GM23248 (cell line): ENCODE data around the gene ZSCAN4. TPM values are rescaled to one million over a fixed set of nuclear protein-coding genes. Genes with fewer than 3 reads are reported as not detected.
A peak's percentile ranks its signal among the peaks of the same experiment; 100 is the strongest.

Experiments used
- DNase-seq: peaks from one replicate; pipeline ENCODE4 v3.0.0-alpha.2; 2015
- H2AFZ ChIP-seq: fragments of 200-600 bp; sonication (generic); 2 replicates; pipeline ENCODE4 v1.6.1; 2016; ENCODE audit warnings: antibody characterized with exemption
- H3F3A ChIP-seq: fragments of 200-600 bp; sonication (generic); 2 replicates; pipeline ENCODE4 v1.6.1; 2016; ENCODE audit warnings: mild to moderate bottlenecking, antibody characterized with exemption, mixed run types; ENCODE audit not compliant: insufficient read depth
- H3K27ac ChIP-seq: fragments of 200-600 bp; sonication (generic); 2 replicates; pipeline ENCODE4 v1.5.1; 2016; ENCODE audit warnings: mild to moderate bottlenecking
- H3K27me3 ChIP-seq: fragments of 200-600 bp; sonication (generic); replicated peaks from 2 replicates; pipeline ENCODE4 v1.6.1; 2016; ENCODE audit warnings: mild to moderate bottlenecking; ENCODE audit not compliant: insufficient read depth
- H3K36me3 ChIP-seq: fragments of 200-600 bp; sonication (generic); 2 replicates; pipeline ENCODE4 v1.6.1; 2016; ENCODE audit warnings: low read depth, mild to moderate bottlenecking
- H3K4me1 ChIP-seq: fragments of 200-600 bp; sonication (generic); 2 replicates; pipeline ENCODE4 v1.6.1; 2016; ENCODE audit warnings: mild to moderate bottlenecking; ENCODE audit not compliant: insufficient read depth
- H3K4me2 ChIP-seq: fragments of 200-600 bp; sonication (generic); one replicate; pipeline ENCODE4 v1.6.1; 2016; ENCODE audit warnings: mild to moderate bottlenecking; ENCODE audit not compliant: unreplicated experiment
- H3K4me3 ChIP-seq: fragments of 200-600 bp; sonication (generic); 2 replicates; pipeline ENCODE4 v1.5.1; 2016; ENCODE audit warnings: mild to moderate bottlenecking
- H3K79me2 ChIP-seq: fragments of 200-600 bp; sonication (generic); 2 replicates; pipeline ENCODE4 v1.6.1; 2016; ENCODE audit warnings: mild to moderate bottlenecking; ENCODE audit not compliant: insufficient read depth
- H3K9ac ChIP-seq: fragments of 200-600 bp; sonication (generic); 2 replicates; pipeline ENCODE4 v1.6.1; 2016; ENCODE audit warnings: mild to moderate bottlenecking
- H3K9me2 ChIP-seq: fragments of 200-600 bp; sonication (generic); 2 replicates; pipeline ENCODE4 v1.6.1; 2016; ENCODE audit warnings: mixed run types, mild to moderate bottlenecking, moderate library complexity; ENCODE audit not compliant: insufficient read depth
- H3K9me3 ChIP-seq: fragments of 200-600 bp; sonication (generic); one replicate; pipeline ENCODE4 v1.6.1; 2017; ENCODE audit warnings: low read depth
- H4K20me1 ChIP-seq: fragments of 200-600 bp; sonication (generic); 2 replicates; pipeline ENCODE4 v1.6.0; 2016; ENCODE audit not compliant: insufficient read depth
- EZH2 ChIP-seq: fragments of 200-600 bp; sonication (generic); IDR thresholded peaks from 2 replicates; pipeline ENCODE4 v1.6.1; 2018; ENCODE audit warnings: antibody characterized with exemption, mild to moderate bottlenecking; ENCODE audit not compliant: insufficient read depth, poor library complexity, severe bottlenecking
- EZH2phosphoT487 ChIP-seq: fragments of 200-600 bp; sonication (generic); IDR thresholded peaks from 2 replicates; pipeline ENCODE4 v1.6.1; 2018; ENCODE audit warnings: antibody characterized with exemption, moderate library complexity, mild to moderate bottlenecking, low read depth; ENCODE audit not compliant: insufficient read depth
- WGBS, 2 experiments: methylation state at CpG; one replicate each; pipeline ENCODE4 v1.1.6; 2015 to 2017; ENCODE audit warnings: low lambda C conversion rate in 2 of 2, low coverage in 1 of 2; ENCODE audit errors: missing lambda C conversion rate in 2 of 2; 5-methylcytosine and 5-hydroxymethylcytosine counted together
- in situ Hi-C: fragments of 300-500 bp; cut with MboI; formaldehyde crosslinking; loops from 2 replicates; pipeline ENCODE4 v1.15.0; 2020
- polyA plus RNA-seq: library from polyadenylated mRNA; unstranded; fragments of >200 nt; fragmentation: Nextera tagmentation; extraction: Ambion mirVana; gene quantifications from 2 replicates; pipeline ENCODE4 v1.2.1, GENCODE V29; 2016
- total RNA-seq: library from RNA; depleted of rRNA; stranded (reverse); fragments of >200 nt; shearing (Covaris generic); gene quantifications from 2 replicates; pipeline ENCODE4 v1.2.3, GENCODE V29; 2014

The ZSCAN4 gene
- total and polyA plus RNA-seq, 2 experiments from 2014 or later, result not detected

GRCh38 chr19:57701625-57702024, 32.9 kb downstream of the ZSCAN4 start:
- Histone ChIP-seq H3K9me3 (no peaks in the 10 kb centered on the region), H3F3A (peaks cover 15% of the 10 kb centered on the region; the same call in 1 of the 2 replicates), H3K79me2 (peaks cover 94% of the 10 kb centered on the region), H3K4me1 (no peaks in the 10 kb centered on the region), H3K4me3 (no peak overlapping the region), H3K9me2 (no peaks in the 10 kb centered on the region), H4K20me1 (no peaks in the 10 kb centered on the region), H2AFZ (no peak overlapping the region), H3K9ac (no peak overlapping the region), H3K4me2 (no peak overlapping the region), H3K27ac (no peak overlapping the region), H3K36me3 (peaks cover 35% of the 10 kb centered on the region), H3K27me3 (no peaks in the 10 kb centered on the region)
- in situ Hi-C loops, result no loop called here
- WGBS, 2 experiments, result 85 to 87% methylated on average over 6 of the region's 6 CpGs
- no peak for DNase-seq
- no peak for TF ChIP-seq EZH2phosphoT487
- no peak for TF ChIP-seq EZH2

GRCh38 chr19:57706346-57706745, 37.6 kb downstream of the ZSCAN4 start:
- Histone ChIP-seq H3K36me3 (peaks cover 13% of the 10 kb centered on the region), H3K79me2 (peaks cover 69% of the 10 kb centered on the region), H3K4me2 (no peak overlapping the region), H3K4me3 (no peak overlapping the region), H3K9me2 (no peaks in the 10 kb centered on the region), H4K20me1 (no peaks in the 10 kb centered on the region), H2AFZ (no peak overlapping the region), H3K27ac (no peak overlapping the region), H3K4me1 (peaks cover 10% of the 10 kb centered on the region; the same call in 1 of the 2 replicates), H3F3A (peaks cover 8% of the 10 kb centered on the region; the same call in 1 of the 2 replicates), H3K27me3 (no peaks in the 10 kb centered on the region), H3K9me3 (no peaks in the 10 kb centered on the region), H3K9ac (no peak overlapping the region)
- no peak for TF ChIP-seq EZH2
- TF ChIP-seq EZH2phosphoT487, result no peak
- 100% methylated on average over 1 of the region's 1 CpG for WGBS, 2 experiments
- DNase-seq, result no peak
- in situ Hi-C loops, result no loop called here

GRCh38 chr19:57708641-57709361, 40.1 kb downstream of the ZSCAN4 start, which contains the start of gene ZNF154:
TSS of gene ZNF154 (minus strand) at chr19:57709204. CDS start at chr19:57708971, 233 bp downstream.
- in situ Hi-C loops, result no loop called here
- Histone ChIP-seq H3K4me3 (peak within 1 kb of the TSS; percentile 85), H4K20me1 (no peaks in the 10 kb centered on the region), H3K4me1 (peaks cover 10% of the 10 kb centered on the region; the same call in 1 of the 2 replicates), H3K9me3 (no peaks in the 10 kb centered on the region), H2AFZ (peak within 1 kb of the TSS; percentile 92), H3K9ac (peak within 1 kb of the TSS; percentile 89), H3K4me2 (peak within 1 kb of the TSS; percentile 78), H3K27me3 (no peaks in the 10 kb centered on the region), H3K9me2 (no peaks in the 10 kb centered on the region), H3F3A (peaks cover 8% of the 10 kb centered on the region; the same call in 1 of the 2 replicates), H3K36me3 (no peaks in the 10 kb centered on the region), H3K27ac (peak within 1 kb of the TSS; percentile 55), H3K79me2 (peaks cover 46% of the 10 kb centered on the region)
- no peak for TF ChIP-seq EZH2
- no peak for TF ChIP-seq EZH2phosphoT487
- peak; percentile 88 for DNase-seq
- WGBS, 2 experiments, result 3 to 4% methylated on average over 53 of the region's 53 CpGs

- Histone ChIP-seq H3F3A (peaks cover 8% of the 10 kb centered on the region; the same call in 1 of the 2 replicates), H3K36me3 (no peaks in the 10 kb centered on the region), H3K79me2 (peaks cover 38% of the 10 kb centered on the region), H3K4me2 (peak overlapping the region; percentile 78), H2AFZ (peak overlapping the region; percentile 92), H3K9me2 (no peaks in the 10 kb centered on the region), H3K4me1 (peaks cover 10% of the 10 kb centered on the region; the same call in 1 of the 2 replicates), H3K9me3 (no peaks in the 10 kb centered on the region), H4K20me1 (no peaks in the 10 kb centered on the region), H3K4me3 (peak overlapping the region; percentile 85), H3K27ac (peak overlapping the region; percentile 55; the same call in 1 of the 2 replicates), H3K9ac (peak overlapping the region; percentile 89), H3K27me3 (no peaks in the 10 kb centered on the region)
- TF ChIP-seq EZH2phosphoT487 (no peak), EZH2 (no peak)
- in situ Hi-C loops, result no loop called here
- DNase-seq, result no peak
- 64 to 70% methylated on average over 15 of the region's 15 CpGs for WGBS, 2 experiments
These were observed 40.9 kb downstream of the ZSCAN4 start for GRCh38 chr19:57709616-57710015.
